ENCODE measurements around the gene TSC1.

Gene TSC1

GRCh38 chr9:132923346-132923902 lies 21.0 kb downstream of the TSC1 start:
- peaks cover 56% of the 10 kb centered on the region for H3K36me3 ChIP-seq (replicated peaks)
- in situ Hi-C loops (cut with HindIII; ENCODE audit: low pct_ligation_motif_present, low sequenced_read_pairs), result no loop called here
- no peak for DNase-seq
- no peaks in the 10 kb centered on the region for H3K27me3 ChIP-seq (replicated peaks)
- TF ChIP-seq CTCF (IDR thresholded peaks at IDR 0.05; ENCODE audit: low read depth, low read length, missing control alignments), result no peak
- no peak overlapping the region for H3K4me3 ChIP-seq (ENCODE audit: low read depth, low read length)
- no peak overlapping the region for H3K27ac ChIP-seq

- in situ Hi-C loops (cut with HindIII; ENCODE audit: low pct_ligation_motif_present, low sequenced_read_pairs), result no loop called here
- H3K4me3 ChIP-seq (ENCODE audit: low read depth, low read length), result no peak overlapping the region
- peaks cover 58% of the 10 kb centered on the region for H3K36me3 ChIP-seq (replicated peaks)
- TF ChIP-seq CTCF (IDR thresholded peaks at IDR 0.05; ENCODE audit: low read depth, low read length, missing control alignments), result no peak
- no peak for DNase-seq
- no peaks in the 10 kb centered on the region for H3K27me3 ChIP-seq (replicated peaks)
- H3K27ac ChIP-seq, result no peak overlapping the region
These were observed 24.7 kb downstream of the TSC1 start for GRCh38 chr9:132919614-132920268.

- H3K27ac ChIP-seq, result no peak overlapping the region
- in situ Hi-C loops (cut with HindIII; ENCODE audit: low pct_ligation_motif_present, low sequenced_read_pairs), result no loop called here
- H3K36me3 ChIP-seq (replicated peaks), result peaks cover 30% of the 10 kb centered on the region
- H3K4me3 ChIP-seq (ENCODE audit: low read depth, low read length), result no peak overlapping the region
- no peak for DNase-seq
- TF ChIP-seq CTCF (IDR thresholded peaks at IDR 0.05; ENCODE audit: low read depth, low read length, missing control alignments), result no peak
- H3K27me3 ChIP-seq (replicated peaks), result no peaks in the 10 kb centered on the region
These were observed 29.5 kb downstream of the TSC1 start for GRCh38 chr9:132914924-132915323.

GRCh38 chr9:132912131-132912530 lies 32.3 kb downstream of the TSC1 start:
- Histone ChIP-seq H3K4me3 (ENCODE audit: low read depth, low read length) (no peak overlapping the region), H3K27me3 (replicated peaks) (no peaks in the 10 kb centered on the region), H3K27ac (no peak overlapping the region), H3K36me3 (replicated peaks) (peaks cover 32% of the 10 kb centered on the region)
- TF ChIP-seq CTCF (IDR thresholded peaks at IDR 0.05; ENCODE audit: low read depth, low read length, missing control alignments), result no peak
- in situ Hi-C loops (cut with HindIII; ENCODE audit: low pct_ligation_motif_present, low sequenced_read_pairs), result no loop called here
- no peak for DNase-seq

GRCh38 chr9:132910376-132910775 lies 34.0 kb downstream of the TSC1 start:
- no peak overlapping the region for H3K4me3 ChIP-seq (ENCODE audit: low read depth, low read length)
- no peak for DNase-seq
- H3K27me3 ChIP-seq (replicated peaks), result no peaks in the 10 kb centered on the region
- TF ChIP-seq CTCF (IDR thresholded peaks at IDR 0.05; ENCODE audit: low read depth, low read length, missing control alignments), result no peak
- no peak overlapping the region for H3K27ac ChIP-seq
- H3K36me3 ChIP-seq (replicated peaks), result peaks cover 26% of the 10 kb centered on the region
- in situ Hi-C loops (cut with HindIII; ENCODE audit: low pct_ligation_motif_present, low sequenced_read_pairs), result no loop called here

GRCh38 chr9:132909311-132909710 lies 35.1 kb downstream of the TSC1 start:
- Histone ChIP-seq H3K27me3 (replicated peaks) (no peaks in the 10 kb centered on the region), H3K4me3 (ENCODE audit: low read depth, low read length) (no peak overlapping the region), H3K27ac (no peak overlapping the region), H3K36me3 (replicated peaks) (peaks cover 27% of the 10 kb centered on the region)
- no peak for DNase-seq
- in situ Hi-C loops (cut with HindIII; ENCODE audit: low pct_ligation_motif_present, low sequenced_read_pairs), result no loop called here
- no peak for TF ChIP-seq CTCF (IDR thresholded peaks at IDR 0.05; ENCODE audit: low read depth, low read length, missing control alignments)
